Measurements from ENCODE around the gene ANXA2R. TPM values are rescaled to one million over a fixed set of nuclear protein-coding genes. Genes with fewer than 3 reads are reported as not detected.

The ANXA2R gene
- total RNA-seq, 2 donors from 2014 or later: 4.8 to 6.9 TPM

DNA sequence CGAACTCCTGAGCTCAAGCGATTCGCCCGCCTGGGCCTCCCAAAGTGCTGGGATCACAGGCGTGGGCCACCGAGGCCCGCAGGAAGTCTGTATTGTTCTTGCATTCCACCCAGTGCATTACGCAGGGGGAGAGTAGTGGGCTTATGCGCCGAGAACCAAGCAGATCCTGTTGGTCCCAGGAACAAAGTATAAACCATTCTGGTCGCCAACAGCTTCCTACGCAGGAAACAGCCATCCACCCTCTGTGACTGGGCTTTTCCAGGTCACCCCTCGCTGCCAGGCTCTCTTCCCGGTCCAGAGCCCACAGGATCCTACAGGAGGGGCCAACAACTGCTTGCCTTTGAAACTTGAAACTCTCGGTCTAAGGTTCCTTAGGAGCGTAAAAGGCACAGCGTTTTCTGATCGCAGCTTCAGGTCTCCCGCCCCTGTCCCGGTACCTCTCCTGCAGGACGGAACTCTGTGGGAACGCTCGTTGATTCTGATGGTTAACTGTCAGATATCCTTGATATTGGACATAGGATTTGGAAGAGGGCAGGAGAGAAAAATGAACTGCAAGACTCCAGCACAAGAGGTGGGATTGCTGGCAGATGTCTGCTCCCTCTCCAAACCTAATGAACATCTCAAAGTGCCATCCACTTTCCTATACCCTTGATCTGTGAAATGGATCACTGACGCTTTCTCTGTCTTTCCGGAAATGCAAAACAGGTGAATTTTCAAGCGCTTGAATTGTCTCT, 4.2 kb upstream of the ANXA2R start:
- DNase-seq (ENCODE audit: low spot score) (no peak), ATAC-seq (no peak)
- H3K27me3 Mint-ChIP-seq: no peaks in the 10 kb centered on the region
- no peaks in the 10 kb centered on the region for H3K9me3 Mint-ChIP-seq
- H3K4me1 Mint-ChIP-seq (ENCODE audit: low read depth in 2 of 2): peaks cover 39 to 46% of the 10 kb centered on the region in 2 donors
- no peak overlapping the region for H3K27ac Mint-ChIP-seq
- no peak overlapping the region for H3K4me3 Mint-ChIP-seq
- H3K36me3 Mint-ChIP-seq: no peaks in the 10 kb centered on the region

DNA sequence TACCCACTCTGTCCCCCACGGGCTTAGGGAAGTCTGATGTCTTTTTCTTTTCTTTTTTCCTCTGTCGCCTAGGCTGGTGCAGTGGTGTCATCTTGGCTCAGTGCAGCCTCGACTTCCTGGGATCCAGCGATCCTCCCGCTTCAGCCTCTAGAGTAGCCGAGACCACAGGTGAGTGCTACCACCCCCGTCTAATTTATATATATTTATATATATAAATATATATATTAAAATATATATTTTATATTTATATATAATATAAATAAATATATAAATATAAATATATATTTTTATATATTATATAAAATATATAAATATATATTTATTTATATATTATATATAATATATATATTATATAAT, 3.3 kb upstream of the ANXA2R start:
- ATAC-seq (no peak), DNase-seq (ENCODE audit: low spot score) (no peak)
- Mint-ChIP-seq H3K4me1 (ENCODE audit: low read depth in 2 of 2) (peaks cover 46 to 53% of the 10 kb centered on the region in 2 donors), H3K27ac (peak overlapping the region; percentile 92 to 98), H3K9me3 (no peaks in the 10 kb centered on the region), H3K27me3 (no peaks in the 10 kb centered on the region), H3K4me3 (peak overlapping the region; percentile 96), H3K36me3 (no peaks in the 10 kb centered on the region)

DNA sequence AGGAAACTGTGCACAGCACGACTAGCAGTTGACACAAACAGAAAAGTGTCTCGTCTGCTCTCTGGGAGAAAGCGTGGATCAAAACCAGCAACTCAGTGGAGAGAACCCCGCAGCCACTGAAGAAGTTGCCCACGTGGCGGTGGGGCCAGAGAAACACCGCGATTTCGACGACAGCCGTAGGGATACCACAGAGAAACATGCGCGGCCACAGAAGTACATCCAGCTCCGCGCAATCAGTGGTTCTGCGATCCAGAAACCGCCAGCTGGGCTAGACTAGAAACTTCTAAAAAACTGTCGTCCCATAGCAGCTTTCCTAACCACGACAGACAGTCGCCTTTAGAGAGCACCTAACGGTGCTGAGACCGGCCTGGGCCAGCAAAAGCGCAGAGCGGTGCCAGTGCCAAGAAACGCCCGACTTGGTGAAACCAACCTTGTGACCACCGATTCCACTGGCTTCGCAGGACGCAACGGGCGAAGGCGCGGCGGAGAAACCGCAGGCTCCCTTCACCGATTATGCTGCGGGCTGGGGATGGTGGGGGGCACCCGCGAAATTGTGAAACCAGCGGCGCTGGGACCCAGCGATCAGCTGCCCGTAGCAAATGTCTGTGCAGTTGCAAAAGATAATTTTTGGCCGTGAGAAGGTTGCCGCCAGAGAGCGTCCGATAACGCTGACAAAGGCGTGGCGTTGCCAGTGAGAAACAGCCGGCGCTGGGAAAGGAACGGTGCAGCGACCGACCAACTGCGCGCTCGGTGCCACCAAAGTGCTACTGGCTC, 2.7 kb upstream of the ANXA2R start:
- Mint-ChIP-seq H3K36me3 (no peaks in the 10 kb centered on the region), H3K4me3 (peak overlapping the region; percentile 96), H3K27ac (peak overlapping the region; percentile 92 to 98), H3K27me3 (no peaks in the 10 kb centered on the region), H3K4me1 (ENCODE audit: low read depth in 2 of 2) (peaks cover 51 to 57% of the 10 kb centered on the region in 2 donors), H3K9me3 (no peaks in the 10 kb centered on the region)
- ATAC-seq (peak; percentile 39 to 51), DNase-seq (ENCODE audit: low spot score) (peak; percentile 81)

DNA sequence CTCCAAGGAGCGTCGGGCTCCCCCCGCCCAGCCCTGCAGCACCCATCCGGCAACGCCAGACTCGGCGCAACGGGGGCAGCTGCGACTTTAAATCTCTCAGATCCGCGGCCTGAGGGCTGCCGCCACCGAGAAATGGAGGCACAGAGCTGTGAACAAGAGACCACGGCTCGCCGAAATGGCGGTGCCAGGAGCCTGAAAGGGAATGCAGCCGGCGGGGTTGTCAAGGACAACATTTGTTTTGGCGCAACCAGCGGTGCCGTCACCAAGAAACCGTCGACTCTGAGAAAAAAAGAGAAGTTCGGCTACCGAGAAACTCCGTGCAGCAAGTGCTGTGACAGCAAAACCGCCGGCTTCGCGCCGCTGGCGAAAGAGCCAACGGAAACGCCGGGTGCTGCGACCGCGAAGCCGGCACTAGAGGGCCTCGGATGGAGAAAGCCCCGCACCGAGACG, 2.1 kb upstream of the ANXA2R start:
- ATAC-seq (peak; percentile 57 to 75), DNase-seq (ENCODE audit: low spot score) (peak; percentile 92)
- H3K27ac Mint-ChIP-seq: peak overlapping the region; percentile 92 to 98
- peak overlapping the region; percentile 96 for H3K4me3 Mint-ChIP-seq
- no peaks in the 10 kb centered on the region for H3K9me3 Mint-ChIP-seq
- no peaks in the 10 kb centered on the region for H3K27me3 Mint-ChIP-seq
- peaks cover 55 to 63% of the 10 kb centered on the region in 2 donors for H3K4me1 Mint-ChIP-seq (ENCODE audit: low read depth in 2 of 2)
- H3K36me3 Mint-ChIP-seq: no peaks in the 10 kb centered on the region

DNA sequence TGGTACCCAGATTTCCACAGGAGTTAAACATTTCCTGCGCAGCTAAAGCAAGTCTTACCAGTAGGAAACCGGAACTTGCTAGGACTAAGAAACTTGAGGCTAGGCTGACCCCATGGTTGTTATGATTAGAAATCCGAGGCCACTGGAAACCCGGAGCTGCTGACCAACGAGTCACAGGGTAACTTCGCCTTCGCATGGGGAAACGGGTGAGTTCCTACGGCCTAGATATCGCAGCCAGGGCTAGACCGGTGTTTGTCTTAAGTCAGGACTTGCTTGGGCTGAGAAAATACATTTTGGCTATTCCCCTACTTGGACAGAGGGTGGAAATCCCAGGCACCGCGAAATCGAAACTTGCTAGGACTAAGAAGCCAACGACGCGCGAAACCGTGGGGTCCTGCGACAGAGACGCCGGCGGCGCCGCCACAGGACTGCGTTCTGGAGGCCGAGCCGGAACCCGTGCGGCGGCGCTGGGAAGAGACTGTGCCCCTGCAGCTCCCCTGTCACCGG, 1.6 kb upstream of the ANXA2R start:
- Mint-ChIP-seq H3K27me3 (no peaks in the 10 kb centered on the region), H3K27ac (peak overlapping the region; percentile 92 to 98), H3K36me3 (no peaks in the 10 kb centered on the region), H3K4me3 (peak overlapping the region; percentile 96), H3K9me3 (no peaks in the 10 kb centered on the region), H3K4me1 (ENCODE audit: low read depth in 2 of 2) (peaks cover 52 to 66% of the 10 kb centered on the region in 2 donors)
- DNase-seq (ENCODE audit: low spot score) (peak; percentile 83), ATAC-seq (peak; percentile 42 to 60)

DNA sequence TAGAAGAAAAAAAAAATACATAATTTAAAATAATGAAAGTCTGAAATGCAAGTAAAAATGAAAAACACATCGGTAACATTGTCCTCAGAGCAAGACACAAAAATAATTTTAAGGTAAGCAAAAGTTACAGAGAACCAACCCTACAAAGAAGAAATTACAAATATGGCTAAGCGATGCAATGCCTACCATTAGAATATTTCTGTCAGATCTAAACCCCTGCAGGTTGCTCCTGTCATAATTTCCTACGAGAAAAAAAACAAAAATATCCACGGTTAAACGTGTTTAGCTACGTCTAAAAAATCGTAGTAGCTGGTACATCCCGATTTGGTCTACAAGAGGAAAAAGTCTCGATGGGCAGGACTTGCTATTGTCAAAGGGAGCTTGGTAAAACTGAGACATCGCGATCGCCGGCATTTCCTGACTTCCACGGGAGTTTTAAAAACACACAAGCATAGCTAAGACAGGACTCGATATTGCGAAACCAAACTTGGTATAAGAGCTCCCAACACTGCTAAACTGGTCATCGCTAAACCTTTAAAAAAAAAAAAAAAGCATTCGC, 1.1 kb upstream of the ANXA2R start:
- Mint-ChIP-seq H3K4me1 (ENCODE audit: low read depth in 2 of 2) (peaks cover 48 to 64% of the 10 kb centered on the region in 2 donors), H3K27ac (peak overlapping the region; percentile 92 to 98), H3K27me3 (no peaks in the 10 kb centered on the region), H3K9me3 (no peaks in the 10 kb centered on the region), H3K4me3 (peak overlapping the region; percentile 96), H3K36me3 (no peaks in the 10 kb centered on the region)
- no peak for ATAC-seq
- DNase-seq (ENCODE audit: low spot score): no peak

DNA sequence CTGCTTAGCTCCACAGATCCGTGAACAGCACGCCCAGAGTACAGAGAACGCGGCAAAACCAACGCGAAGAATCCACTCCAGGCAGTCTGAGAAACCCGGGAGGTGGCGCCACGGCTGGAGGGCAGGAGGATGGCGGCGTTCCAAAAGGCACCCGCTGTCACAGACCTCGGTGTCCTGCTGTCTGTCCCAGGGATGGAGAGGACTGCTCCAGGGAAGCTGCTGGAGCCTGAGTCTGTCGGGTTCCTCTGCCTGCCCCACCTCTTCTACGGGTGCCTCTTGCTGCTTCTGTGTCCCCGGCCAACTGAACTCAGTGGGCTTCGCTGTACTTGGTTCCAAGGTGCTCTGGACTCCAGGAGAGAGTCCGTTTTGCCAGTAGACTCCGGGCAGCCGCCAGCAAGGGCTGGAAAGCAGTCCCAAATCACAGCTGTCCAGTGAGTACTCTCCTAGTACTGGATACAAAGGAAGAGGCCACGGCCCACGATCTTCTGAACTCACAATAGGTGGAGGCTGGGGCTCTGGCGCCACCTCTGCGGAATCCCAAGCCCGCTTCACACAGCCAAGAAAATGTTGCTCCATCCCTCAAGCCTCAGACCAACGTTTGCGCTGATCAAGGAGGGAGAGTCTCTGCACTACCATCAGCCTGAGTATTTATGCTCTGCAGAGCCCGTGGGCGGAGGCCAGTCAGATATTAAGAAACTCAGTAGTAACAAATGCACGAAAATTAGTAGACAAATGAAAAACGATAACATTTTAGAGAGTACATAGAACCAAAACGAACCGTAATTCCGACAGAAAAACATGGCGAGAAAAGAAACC, 440 bp downstream of the ANXA2R start:
- peak overlapping the region; percentile 96 for H3K4me3 Mint-ChIP-seq
- H3K27me3 Mint-ChIP-seq: no peaks in the 10 kb centered on the region
- DNase-seq (ENCODE audit: low spot score): peak; percentile 75
- H3K9me3 Mint-ChIP-seq: no peaks in the 10 kb centered on the region
- ATAC-seq: peak; percentile 1 to 8
- no peaks in the 10 kb centered on the region for H3K36me3 Mint-ChIP-seq
- H3K27ac Mint-ChIP-seq: peak overlapping the region; percentile 92 to 98
- H3K4me1 Mint-ChIP-seq (ENCODE audit: low read depth in 2 of 2): peaks cover 46 to 70% of the 10 kb centered on the region in 2 donors

DNA sequence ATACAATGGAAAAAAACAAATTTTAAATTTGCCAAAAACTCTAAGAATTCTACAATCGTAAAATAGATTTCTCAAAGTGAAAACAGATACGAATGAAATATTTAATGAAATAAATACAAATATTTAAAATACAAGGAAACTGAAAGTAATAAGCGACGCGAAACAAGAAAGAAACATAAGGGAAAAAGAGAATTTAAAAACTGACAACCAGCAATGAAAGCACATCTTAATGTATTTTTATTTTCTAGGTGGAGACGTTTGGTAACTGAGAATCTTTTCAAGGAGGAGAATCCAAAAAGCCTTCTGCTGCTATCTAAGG, 1.0 kb downstream of the ANXA2R start:
- H3K4me1 Mint-ChIP-seq (ENCODE audit: low read depth in 2 of 2): peaks cover 47 to 75% of the 10 kb centered on the region in 2 donors
- H3K9me3 Mint-ChIP-seq: no peaks in the 10 kb centered on the region
- H3K27me3 Mint-ChIP-seq: no peaks in the 10 kb centered on the region

DNA sequence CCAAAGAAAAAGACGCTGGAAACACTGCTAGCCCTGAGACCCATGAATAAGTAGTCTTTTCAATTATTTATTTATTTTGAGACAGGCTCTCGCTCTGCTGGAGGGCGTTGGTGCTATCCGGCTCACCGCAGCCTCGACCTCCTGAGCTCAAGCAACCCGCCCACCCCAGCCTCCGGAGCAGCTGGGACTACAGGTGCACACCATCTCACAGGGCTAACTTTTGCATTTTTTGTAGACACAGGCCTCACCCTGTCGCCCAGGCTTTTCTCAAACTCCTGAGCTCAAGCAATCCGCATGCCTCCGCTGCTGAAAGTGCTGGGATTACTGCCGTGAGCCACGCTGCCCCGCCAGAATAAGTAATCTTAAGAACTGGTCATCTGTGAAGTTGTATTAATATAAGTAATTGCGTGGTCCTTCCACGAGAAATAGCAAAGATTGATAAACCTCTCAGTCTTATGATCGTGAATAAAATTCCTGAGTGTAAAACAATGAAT, 1.6 kb downstream of the ANXA2R start:
- peaks cover 47 to 75% of the 10 kb centered on the region in 2 donors for H3K4me1 Mint-ChIP-seq (ENCODE audit: low read depth in 2 of 2)
- ATAC-seq: no peak
- peak overlapping the region; percentile 96 for H3K4me3 Mint-ChIP-seq
- peak overlapping the region; percentile 92 to 98 for H3K27ac Mint-ChIP-seq
- no peaks in the 10 kb centered on the region for H3K27me3 Mint-ChIP-seq
- no peak for DNase-seq (ENCODE audit: low spot score)
- H3K36me3 Mint-ChIP-seq: no peaks in the 10 kb centered on the region
- H3K9me3 Mint-ChIP-seq: no peaks in the 10 kb centered on the region

More for the DNA sequence above, 1.0 kb downstream of the ANXA2R start:
- DNase-seq (ENCODE audit: low spot score) (no peak), ATAC-seq (no peak)
- Mint-ChIP-seq H3K27ac (peak overlapping the region; percentile 92 to 98), H3K36me3 (no peaks in the 10 kb centered on the region), H3K4me3 (peak overlapping the region; percentile 96)

DNA sequence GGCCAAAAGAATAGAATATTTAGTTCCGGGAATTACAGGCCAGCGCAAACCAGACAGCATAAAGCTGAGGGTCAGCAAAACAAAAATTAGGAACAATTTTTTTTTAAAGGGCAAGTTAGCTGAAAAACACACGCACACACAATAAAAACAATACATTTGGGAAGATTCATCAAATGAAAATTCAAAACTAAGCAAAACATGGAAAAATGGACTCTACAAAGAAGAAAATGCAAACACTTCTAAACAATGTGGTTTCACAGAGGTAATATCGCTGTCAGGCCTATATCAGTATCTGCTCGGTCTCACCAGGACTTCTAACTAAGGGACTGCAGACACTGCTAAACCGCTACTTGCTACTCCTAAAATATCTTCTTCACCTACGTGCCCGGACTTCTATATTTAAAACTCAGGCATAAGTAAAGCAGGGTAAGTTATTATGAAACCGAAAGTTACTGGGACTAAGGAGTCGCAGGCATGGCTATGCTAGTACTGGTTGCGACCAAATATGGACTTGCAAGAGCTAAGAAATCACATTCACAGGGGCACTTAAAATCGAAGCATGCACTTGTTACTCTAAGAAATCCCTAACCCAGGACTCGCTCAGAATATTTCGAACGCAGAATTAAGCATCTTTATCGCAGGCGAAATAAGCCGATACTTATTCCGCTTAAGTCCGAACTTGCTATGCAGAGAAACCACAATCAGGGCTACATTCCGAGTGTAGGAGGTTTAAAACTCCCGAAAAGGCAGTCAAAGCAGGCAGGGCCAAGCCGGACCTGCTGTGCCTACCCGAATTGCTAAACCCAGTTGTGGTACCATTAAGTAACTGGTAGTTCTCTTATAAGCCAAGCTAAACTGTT, 2.3 kb downstream of the ANXA2R start:
- no peaks in the 10 kb centered on the region for H3K9me3 Mint-ChIP-seq
- H3K4me1 Mint-ChIP-seq (ENCODE audit: low read depth in 2 of 2): peaks cover 42 to 73% of the 10 kb centered on the region in 2 donors
- peak overlapping the region; percentile 92 to 98 for H3K27ac Mint-ChIP-seq
- peak overlapping the region; percentile 96 for H3K4me3 Mint-ChIP-seq
- DNase-seq (ENCODE audit: low spot score): peak; percentile 71
- H3K36me3 Mint-ChIP-seq: no peaks in the 10 kb centered on the region
- no peaks in the 10 kb centered on the region for H3K27me3 Mint-ChIP-seq
- peak; percentile 30 to 44 for ATAC-seq

DNA sequence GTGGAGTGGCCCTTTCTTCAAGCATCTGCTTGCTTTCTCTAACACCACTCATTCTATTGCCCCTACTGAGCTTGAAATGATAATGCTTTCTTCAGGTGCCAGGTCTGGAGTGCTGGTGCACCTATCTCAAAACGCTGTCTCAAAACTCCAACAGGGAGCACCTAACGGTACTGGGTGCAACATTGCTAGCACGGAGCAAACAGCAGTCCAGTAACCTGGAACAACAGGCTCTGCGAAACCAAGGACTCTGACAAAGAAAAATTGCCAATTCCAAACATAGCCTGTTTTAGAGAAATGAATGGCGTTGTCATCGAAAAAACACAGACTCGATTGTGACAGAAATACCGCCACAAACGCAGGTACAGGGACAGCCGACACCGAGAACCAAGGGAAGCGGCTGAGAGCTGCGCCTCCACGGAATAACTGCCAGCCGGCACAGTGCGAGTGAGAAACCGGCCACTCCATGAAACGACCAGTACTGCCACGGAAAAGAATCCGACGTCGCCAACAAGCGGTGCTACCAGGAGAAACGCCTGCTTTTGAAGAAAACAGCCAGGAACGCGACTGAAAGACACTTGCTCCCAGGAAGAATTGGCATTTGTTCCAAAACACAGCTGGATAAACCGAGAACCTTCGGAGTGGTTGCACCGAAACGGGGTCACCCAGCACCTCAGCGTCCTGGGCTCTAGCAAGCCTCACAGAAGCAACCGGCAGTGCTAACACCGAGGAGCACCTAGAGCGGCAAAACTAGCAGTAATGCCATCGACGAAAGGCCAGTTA, 3.1 kb downstream of the ANXA2R start:
- no peak for DNase-seq (ENCODE audit: low spot score)
- Mint-ChIP-seq H3K27me3 (no peaks in the 10 kb centered on the region), H3K36me3 (no peaks in the 10 kb centered on the region), H3K27ac (peak overlapping the region; percentile 92 to 98), H3K9me3 (no peaks in the 10 kb centered on the region), H3K4me1 (ENCODE audit: low read depth in 2 of 2) (peaks cover 36 to 65% of the 10 kb centered on the region in 2 donors), H3K4me3 (peak overlapping the region; percentile 96)
- ATAC-seq: no peak

DNA sequence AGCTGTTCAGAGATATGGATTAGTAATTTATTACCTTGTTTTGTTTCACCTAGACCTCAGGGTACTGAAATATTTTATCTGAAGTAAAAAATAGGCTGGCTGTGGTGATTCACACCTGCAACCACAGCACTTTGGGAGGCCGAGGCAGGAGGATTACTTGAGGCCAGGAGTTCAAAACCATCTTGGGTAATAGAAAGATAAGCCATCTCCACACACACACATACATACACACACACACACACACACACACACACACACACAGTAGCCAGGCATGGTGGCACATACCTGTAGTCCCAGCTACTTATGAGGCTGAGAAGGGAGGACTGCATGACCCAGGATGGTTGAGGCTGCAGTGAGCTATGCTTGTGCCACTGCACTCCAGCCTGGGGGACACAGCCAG, 3.7 kb downstream of the ANXA2R start:
- no peaks in the 10 kb centered on the region for H3K27me3 Mint-ChIP-seq
- no peaks in the 10 kb centered on the region for H3K36me3 Mint-ChIP-seq
- H3K27ac Mint-ChIP-seq: peak overlapping the region; percentile 92 to 98
- H3K9me3 Mint-ChIP-seq: no peaks in the 10 kb centered on the region
- no peak for DNase-seq (ENCODE audit: low spot score)
- no peak overlapping the region for H3K4me3 Mint-ChIP-seq
- ATAC-seq: no peak
- H3K4me1 Mint-ChIP-seq (ENCODE audit: low read depth in 2 of 2): peaks cover 36 to 62% of the 10 kb centered on the region in 2 donors
